A673 (cell line): Measurements from ENCODE around the gene INPP5A.

ENCODE experiments used
- EZH2 ChIP-seq: fragments of 200-600 bp; sonication (generic); IDR thresholded peaks from 2 replicates; pipeline ENCODE4 v1.6.1; 2017; ENCODE audit warnings: borderline replicate concordance, low read depth, mild to moderate bottlenecking, mixed read lengths, antibody characterized with exemption, low read length; ENCODE audit not compliant: poor library complexity, severe bottlenecking
- TF ChIP-seq, protein P1 (sequence below): fragments of 300-800, 200-600 bp; sonication (generic); conservative IDR thresholded peaks from 2 replicates; pipeline ENCODE4 v1.5.1; 2017; ENCODE audit warnings: low read depth, mild to moderate bottlenecking, antibody characterized with exemption, low read length, moderate library complexity, mixed read lengths

DNA sequence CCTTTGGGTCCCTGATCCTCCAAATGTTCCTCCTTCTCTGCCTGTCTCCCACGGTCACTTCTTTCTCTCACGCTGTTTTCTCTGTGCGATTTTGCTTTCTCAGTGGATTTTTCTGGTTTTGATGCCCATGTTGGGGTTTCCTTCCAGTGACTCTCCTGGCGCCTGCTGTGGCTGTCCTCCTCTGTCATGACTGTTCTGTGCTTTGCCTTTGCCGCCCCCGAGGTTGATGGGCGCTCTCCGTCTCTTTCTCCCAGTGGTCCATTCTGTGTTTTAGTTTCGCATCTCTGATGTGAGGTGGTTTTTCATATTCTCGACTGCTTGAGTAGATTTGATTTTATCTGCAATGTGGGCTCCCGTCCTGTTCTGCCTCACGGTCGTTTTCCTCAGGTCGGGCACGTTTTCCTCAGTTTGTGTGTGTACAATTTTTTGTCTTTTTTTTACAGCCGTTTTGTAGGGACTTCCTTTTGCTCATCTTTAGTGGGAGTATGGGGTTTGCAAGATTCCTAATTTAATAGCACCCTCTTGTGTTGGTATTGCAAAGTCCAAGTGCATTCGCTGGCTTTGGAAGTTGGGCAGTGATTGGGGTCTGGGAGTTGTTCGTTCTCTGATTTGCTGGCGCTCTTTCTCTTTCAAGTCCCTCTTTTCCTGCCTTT lies 100.0 kb downstream of the INPP5A start:
- TF ChIP-seq, protein P1, sequence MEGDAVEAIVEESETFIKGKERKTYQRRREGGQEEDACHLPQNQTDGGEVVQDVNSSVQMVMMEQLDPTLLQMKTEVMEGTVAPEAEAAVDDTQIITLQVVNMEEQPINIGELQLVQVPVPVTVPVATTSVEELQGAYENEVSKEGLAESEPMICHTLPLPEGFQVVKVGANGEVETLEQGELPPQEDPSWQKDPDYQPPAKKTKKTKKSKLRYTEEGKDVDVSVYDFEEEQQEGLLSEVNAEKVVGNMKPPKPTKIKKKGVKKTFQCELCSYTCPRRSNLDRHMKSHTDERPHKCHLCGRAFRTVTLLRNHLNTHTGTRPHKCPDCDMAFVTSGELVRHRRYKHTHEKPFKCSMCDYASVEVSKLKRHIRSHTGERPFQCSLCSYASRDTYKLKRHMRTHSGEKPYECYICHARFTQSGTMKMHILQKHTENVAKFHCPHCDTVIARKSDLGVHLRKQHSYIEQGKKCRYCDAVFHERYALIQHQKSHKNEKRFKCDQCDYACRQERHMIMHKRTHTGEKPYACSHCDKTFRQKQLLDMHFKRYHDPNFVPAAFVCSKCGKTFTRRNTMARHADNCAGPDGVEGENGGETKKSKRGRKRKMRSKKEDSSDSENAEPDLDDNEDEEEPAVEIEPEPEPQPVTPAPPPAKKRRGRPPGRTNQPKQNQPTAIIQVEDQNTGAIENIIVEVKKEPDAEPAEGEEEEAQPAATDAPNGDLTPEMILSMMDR: peak; percentile 81
- TF ChIP-seq EZH2: no peak
